Activated naive CD4-positive, alpha-beta T cell treated with anti-CD3 and anti-CD28 coated beads, Interleukin-2, amount 10 ng/mL, durations not matched to agents 7 days and 5 days (primary cell): Measurements from ENCODE around the gene PKD2.
"Not testable (repeated sequence)": the region's sequence is repeated elsewhere in the genome, so short reads cannot be mapped to it uniquely, and the experiment has no call there.

Experiments
- CTCF ChIA-PET: fragments of 350-600 bp; sonication (Branson Sonifier 250); formaldehyde crosslinking; loops from one replicate; lab custom pipeline; 2021; ENCODE audit warnings: antibody characterized with exemption; lab: Charles Lee
- DNase-seq: peaks from one replicate; pipeline ENCODE4 v3.0.0-alpha.2; 2020
- H3K27ac Mint-ChIP-seq: one replicate; pipeline ENCODE4 v1.8.0; 2021; ENCODE audit warnings: mild to moderate bottlenecking, moderate library complexity, mixed read lengths
- H3K27me3 Mint-ChIP-seq: one replicate; pipeline ENCODE4 v1.8.0; 2021; ENCODE audit warnings: mild to moderate bottlenecking, mixed read lengths
- H3K36me3 Mint-ChIP-seq: one replicate; pipeline ENCODE4 v1.8.0; 2021; ENCODE audit warnings: mixed read lengths
- H3K4me1 Mint-ChIP-seq: one replicate; pipeline ENCODE4 v1.8.0; 2021; ENCODE audit warnings: mixed read lengths
- H3K4me3 Mint-ChIP-seq: one replicate; pipeline ENCODE4 v1.8.0; 2021; ENCODE audit warnings: mild to moderate bottlenecking, moderate library complexity, mixed read lengths
- H3K9me3 Mint-ChIP-seq: one replicate; pipeline ENCODE4 v1.8.0; 2021; ENCODE audit warnings: mixed read lengths

The PKD2 gene

DNA sequence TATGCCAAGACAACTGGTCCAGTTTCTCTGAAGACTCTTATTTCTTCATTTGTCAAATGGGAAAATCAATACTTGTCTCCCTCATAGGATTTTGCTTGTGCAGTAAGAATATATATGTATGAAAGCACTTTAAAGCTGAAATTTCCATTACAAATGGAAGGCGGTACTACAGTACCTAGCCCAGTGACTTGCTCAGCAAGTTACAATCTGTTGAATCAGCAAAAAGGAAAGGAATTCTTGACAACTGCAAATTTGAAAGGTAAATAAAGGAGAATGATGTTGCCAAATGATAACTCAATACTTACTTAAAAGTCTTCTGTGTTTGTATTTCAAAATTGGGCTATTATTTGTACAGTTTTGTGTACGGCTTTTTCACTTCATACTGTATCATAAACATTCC is 71.1 kb downstream of the PKD2 start:
- DNase-seq, result no peak
- peaks cover 3% of the 10 kb centered on the region for H3K27me3 Mint-ChIP-seq
- H3K4me3 Mint-ChIP-seq, result no peak overlapping the region
- peaks cover 10% of the 10 kb centered on the region for H3K36me3 Mint-ChIP-seq
- H3K27ac Mint-ChIP-seq, result no peak overlapping the region
- no peaks in the 10 kb centered on the region for H3K9me3 Mint-ChIP-seq
- no peaks in the 10 kb centered on the region for H3K4me1 Mint-ChIP-seq
- CTCF ChIA-PET, result no interaction called here

DNA sequence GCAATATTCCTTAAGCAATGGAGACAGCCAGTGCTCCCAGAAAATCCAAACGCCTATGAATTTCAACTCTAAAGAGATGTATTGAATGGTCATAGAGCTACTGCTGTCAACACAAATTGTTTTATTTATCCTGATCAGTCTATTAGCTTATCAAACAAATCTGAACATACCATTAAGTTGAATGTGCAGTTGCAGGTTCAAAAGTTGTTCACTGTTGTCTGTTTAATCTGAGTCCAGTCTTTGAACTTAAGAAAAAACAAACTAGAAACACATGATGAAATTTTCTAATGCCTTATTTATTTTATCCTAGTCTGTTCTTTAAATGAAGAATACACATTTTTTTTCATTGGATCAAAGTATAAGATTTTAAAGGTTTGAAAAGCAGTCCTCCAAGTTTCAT is 73.2 kb downstream of the PKD2 start:
- H3K36me3 Mint-ChIP-seq, result peaks cover 2% of the 10 kb centered on the region
- no peaks in the 10 kb centered on the region for H3K4me1 Mint-ChIP-seq
- H3K27ac Mint-ChIP-seq, result no peak overlapping the region
- H3K27me3 Mint-ChIP-seq, result peaks cover 9% of the 10 kb centered on the region
- H3K4me3 Mint-ChIP-seq, result no peak overlapping the region
- H3K9me3 Mint-ChIP-seq, result no peaks in the 10 kb centered on the region
- no peak for DNase-seq
- CTCF ChIA-PET, result no interaction called here

DNA sequence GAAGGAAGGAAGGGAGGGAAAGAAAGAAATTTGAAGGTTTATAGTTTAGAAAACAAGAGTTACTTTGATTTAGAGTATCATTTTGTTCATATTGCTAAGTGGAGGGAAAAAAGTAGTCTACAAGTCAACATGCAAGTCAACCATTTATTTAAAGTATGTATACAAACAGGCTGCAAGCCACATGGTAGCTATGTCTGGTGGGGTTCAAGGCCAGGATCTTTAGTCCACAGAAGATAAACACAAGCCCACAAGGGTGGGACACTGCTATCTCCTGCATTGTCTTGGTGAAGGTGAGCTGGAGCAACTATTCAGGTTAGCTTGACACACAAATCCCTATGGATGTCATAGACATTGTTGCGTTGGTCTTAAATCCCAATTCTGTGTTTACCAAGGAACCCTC is 79.6 kb downstream of the PKD2 start:
- H3K4me3 Mint-ChIP-seq, result no peak overlapping the region
- peaks cover 16% of the 10 kb centered on the region for H3K27me3 Mint-ChIP-seq
- CTCF ChIA-PET, result no interaction called here
- H3K9me3 Mint-ChIP-seq, result no peaks in the 10 kb centered on the region
- no peak overlapping the region for H3K27ac Mint-ChIP-seq
- H3K4me1 Mint-ChIP-seq, result no peaks in the 10 kb centered on the region
- DNase-seq, result no peak
- no peaks in the 10 kb centered on the region for H3K36me3 Mint-ChIP-seq

DNA sequence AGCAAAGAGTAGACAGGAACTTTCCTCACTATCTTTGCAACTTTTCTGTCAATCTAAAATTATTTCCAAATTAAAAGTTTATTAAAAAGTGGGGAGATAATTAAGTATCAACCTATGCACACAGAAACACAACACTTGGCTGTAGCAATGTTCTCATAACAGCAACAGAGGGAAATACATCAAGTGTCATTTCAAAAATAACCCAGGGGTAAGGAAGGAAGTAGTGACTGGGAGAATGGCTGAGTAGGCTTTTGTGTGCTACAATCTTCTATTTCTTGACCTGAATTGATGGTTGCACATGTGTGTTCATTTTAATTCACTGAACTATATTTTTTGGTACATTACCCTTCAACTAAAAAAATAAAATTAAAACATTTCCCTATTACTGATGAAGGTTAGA is 83.5 kb downstream of the PKD2 start:
- CTCF ChIA-PET, result no interaction called here
- H3K27ac Mint-ChIP-seq, result no peak overlapping the region
- H3K9me3 Mint-ChIP-seq, result no peaks in the 10 kb centered on the region
- no peak for DNase-seq
- peaks cover 7% of the 10 kb centered on the region for H3K27me3 Mint-ChIP-seq
- no peaks in the 10 kb centered on the region for H3K36me3 Mint-ChIP-seq
- H3K4me1 Mint-ChIP-seq, result no peaks in the 10 kb centered on the region
- no peak overlapping the region for H3K4me3 Mint-ChIP-seq

DNA sequence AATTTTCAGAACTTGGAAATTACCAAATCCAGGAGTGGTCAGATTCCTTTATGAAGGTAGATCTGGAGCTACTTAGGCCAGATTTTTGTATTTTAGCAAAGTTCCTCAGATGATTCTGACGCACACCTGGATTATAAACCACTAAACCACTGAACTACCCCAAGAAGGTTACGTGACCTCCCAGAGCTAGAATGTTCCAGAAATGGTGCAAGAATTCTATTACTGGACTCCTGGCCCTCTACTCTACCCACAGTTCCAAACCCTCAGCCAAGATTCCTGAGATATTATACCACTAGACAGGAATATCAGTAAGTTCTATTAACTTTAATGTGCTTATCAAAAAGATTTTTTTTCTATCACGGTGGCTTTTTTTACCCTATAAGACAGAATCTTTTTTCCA is 83.9 kb downstream of the PKD2 start:
- no peak overlapping the region for H3K4me3 Mint-ChIP-seq
- no peak overlapping the region for H3K27ac Mint-ChIP-seq
- H3K9me3 Mint-ChIP-seq, result no peaks in the 10 kb centered on the region
- no peaks in the 10 kb centered on the region for H3K4me1 Mint-ChIP-seq
- H3K27me3 Mint-ChIP-seq, result peaks cover 7% of the 10 kb centered on the region
- H3K36me3 Mint-ChIP-seq, result no peaks in the 10 kb centered on the region
- DNase-seq, result no peak
- CTCF ChIA-PET, result no interaction called here

DNA sequence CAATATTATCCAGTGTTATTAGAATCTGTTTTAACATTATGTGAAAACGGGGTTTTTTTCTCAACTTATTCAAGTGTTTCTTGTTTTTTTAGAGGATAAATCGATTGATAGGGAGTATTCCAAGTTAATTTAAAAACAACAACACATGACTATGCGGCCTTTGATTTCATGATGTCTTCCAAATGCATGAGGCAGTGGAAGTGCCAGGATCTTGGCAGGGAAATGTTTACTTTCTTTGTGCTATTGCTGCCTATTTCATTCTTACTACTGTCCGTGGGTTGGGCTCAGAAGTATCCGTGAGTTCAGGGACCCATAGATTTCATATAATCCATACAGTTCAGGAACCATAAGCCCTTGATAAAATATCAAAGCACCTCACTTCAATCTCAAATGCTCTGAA is 86.4 kb downstream of the PKD2 start:
- DNase-seq, result no peak
- H3K27me3 Mint-ChIP-seq, result no peaks in the 10 kb centered on the region
- CTCF ChIA-PET, result no interaction called here
- H3K27ac Mint-ChIP-seq, result no peak overlapping the region
- no peak overlapping the region for H3K4me3 Mint-ChIP-seq
- no peaks in the 10 kb centered on the region for H3K9me3 Mint-ChIP-seq
- no peaks in the 10 kb centered on the region for H3K36me3 Mint-ChIP-seq
- H3K4me1 Mint-ChIP-seq, result no peaks in the 10 kb centered on the region

DNA sequence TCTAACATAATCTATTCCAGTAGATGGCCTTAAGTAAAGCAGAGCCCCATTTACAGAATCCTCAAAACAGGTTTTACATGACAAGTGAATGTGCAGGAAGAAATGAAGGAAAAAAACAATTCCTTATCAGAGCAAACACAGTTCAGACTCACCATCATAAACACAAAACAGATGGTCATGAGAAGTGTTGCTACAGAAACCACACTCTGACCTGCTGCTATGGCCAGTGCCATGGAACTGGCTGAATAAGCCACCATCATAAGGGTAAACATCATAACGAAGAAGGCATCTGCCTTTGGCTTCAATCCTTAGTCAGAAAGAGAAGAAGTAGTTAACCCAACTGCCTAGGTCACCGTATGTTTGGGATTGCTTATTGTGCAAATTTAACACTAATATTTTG is 89.9 kb downstream of the PKD2 start:
- H3K4me3 Mint-ChIP-seq, result no peak overlapping the region
- H3K27me3 Mint-ChIP-seq, result peaks cover 16% of the 10 kb centered on the region
- CTCF ChIA-PET, result no interaction called here
- H3K4me1 Mint-ChIP-seq, result no peaks in the 10 kb centered on the region
- H3K27ac Mint-ChIP-seq, result no peak overlapping the region
- no peaks in the 10 kb centered on the region for H3K36me3 Mint-ChIP-seq
- no peaks in the 10 kb centered on the region for H3K9me3 Mint-ChIP-seq
- DNase-seq, result no peak

DNA sequence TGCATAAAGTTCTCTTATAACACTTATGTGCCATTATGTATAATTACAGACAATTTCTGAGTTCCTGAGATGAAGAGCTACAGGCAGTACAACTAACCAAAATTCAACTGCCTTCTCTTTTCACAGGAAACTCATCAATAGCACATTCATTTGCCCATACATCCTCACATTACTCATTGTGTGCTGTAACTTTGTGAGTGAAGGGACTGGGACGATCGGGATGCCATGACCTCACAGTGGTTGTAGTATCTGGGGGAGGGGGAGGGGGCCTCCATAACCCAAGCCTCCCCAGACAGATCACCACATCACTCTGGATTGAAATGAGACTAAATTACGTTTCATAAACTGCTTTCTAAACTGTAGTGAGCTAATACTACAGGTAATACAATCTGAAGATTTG is 90.3 kb downstream of the PKD2 start:
- no peaks in the 10 kb centered on the region for H3K9me3 Mint-ChIP-seq
- no peak overlapping the region for H3K27ac Mint-ChIP-seq
- no peak overlapping the region for H3K4me3 Mint-ChIP-seq
- CTCF ChIA-PET, result no interaction called here
- no peaks in the 10 kb centered on the region for H3K36me3 Mint-ChIP-seq
- H3K27me3 Mint-ChIP-seq, result peaks cover 16% of the 10 kb centered on the region
- H3K4me1 Mint-ChIP-seq, result no peaks in the 10 kb centered on the region
- DNase-seq, result no peak

DNA sequence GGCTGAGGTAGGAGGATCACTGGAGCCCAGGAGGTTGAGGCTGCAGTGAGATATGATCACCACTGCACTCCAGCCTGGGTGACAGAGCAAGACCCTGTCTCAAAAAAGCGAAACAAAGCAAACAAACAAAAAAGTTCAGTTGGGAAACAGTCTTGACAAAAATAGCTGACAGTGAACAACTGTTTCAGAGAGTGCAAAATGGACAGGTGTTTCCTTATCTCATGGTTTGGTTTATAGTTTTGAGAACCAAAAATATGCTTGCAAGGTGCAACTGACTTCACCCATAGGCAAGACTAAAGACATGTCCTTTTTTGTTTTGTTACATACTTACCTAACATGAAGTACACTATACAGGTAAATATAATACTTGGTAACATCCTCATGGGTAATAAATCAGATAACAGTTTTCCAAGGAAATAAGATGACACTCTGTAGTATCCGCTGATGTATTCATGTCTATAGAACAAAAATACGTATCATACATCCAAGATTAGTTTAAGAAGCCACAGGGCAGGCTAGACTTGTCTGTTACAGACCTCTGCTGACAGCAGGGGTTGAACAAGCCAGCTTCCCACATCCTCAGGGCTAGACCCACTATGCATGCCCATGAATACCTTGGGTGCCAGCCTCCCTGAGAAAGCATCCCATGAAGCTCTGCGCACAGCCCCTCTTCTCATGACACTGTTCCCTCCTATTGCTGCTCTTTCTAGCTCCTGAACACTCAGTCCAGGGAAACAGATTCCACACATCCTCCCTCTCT is 91.7 kb downstream of the PKD2 start:
- peak overlapping the region; percentile 51 for H3K27ac Mint-ChIP-seq
- CTCF ChIA-PET, result no interaction called here
- H3K36me3 Mint-ChIP-seq, result no peaks in the 10 kb centered on the region
- H3K9me3 Mint-ChIP-seq, result no peaks in the 10 kb centered on the region
- no peak overlapping the region for H3K4me3 Mint-ChIP-seq
- H3K4me1 Mint-ChIP-seq, result no peaks in the 10 kb centered on the region
- DNase-seq, result no peak
- peaks cover 16% of the 10 kb centered on the region for H3K27me3 Mint-ChIP-seq

DNA sequence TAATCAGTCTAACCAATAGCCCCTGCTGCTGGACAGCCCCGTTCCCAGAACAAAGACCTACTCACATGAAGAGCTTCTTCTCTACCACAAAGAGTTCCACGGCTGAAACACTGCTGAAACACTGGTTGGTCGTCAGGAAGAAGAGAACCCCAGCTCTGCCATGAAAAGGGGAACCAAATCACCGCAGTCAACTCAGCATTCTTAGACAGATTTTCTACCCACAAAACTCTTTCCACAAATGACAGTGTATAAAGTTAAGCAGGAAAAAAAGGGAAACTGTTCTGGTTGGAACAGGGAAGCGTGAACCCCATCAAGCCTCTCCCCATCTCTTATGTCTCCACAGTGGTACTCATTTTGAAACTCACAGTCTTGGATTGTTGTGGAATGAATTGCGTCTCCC is 93.7 kb downstream of the PKD2 start:
- no peaks in the 10 kb centered on the region for H3K9me3 Mint-ChIP-seq
- DNase-seq, result no peak
- CTCF ChIA-PET, result no interaction called here
- H3K36me3 Mint-ChIP-seq, result no peaks in the 10 kb centered on the region
- no peak overlapping the region for H3K27ac Mint-ChIP-seq
- H3K27me3 Mint-ChIP-seq, result peaks cover 16% of the 10 kb centered on the region
- H3K4me3 Mint-ChIP-seq, result no peak overlapping the region
- H3K4me1 Mint-ChIP-seq, result no peaks in the 10 kb centered on the region

DNA sequence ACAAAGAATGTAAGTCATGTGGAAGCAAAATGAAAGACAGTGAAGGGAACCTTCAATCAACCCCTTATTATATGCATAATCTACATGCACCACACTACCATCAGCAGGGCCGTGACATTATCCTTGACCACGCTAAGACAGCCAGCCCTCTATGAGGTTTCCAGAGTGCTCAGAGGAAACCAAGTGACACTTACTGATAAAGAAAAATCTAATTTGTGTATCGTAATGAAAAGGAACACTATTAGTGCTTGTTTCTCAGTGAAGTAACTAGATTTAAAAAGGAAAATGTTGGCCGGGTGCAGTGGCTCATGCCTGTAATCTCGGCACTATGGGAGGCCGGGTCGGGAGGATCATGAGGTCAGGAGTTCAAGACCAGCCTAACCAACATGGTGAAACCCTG is 94.6 kb downstream of the PKD2 start:
- no peaks in the 10 kb centered on the region for H3K36me3 Mint-ChIP-seq
- no peaks in the 10 kb centered on the region for H3K9me3 Mint-ChIP-seq
- no peak overlapping the region for H3K4me3 Mint-ChIP-seq
- DNase-seq, result no peak
- peaks cover 16% of the 10 kb centered on the region for H3K27me3 Mint-ChIP-seq
- CTCF ChIA-PET, result no interaction called here
- no peak overlapping the region for H3K27ac Mint-ChIP-seq
- no peaks in the 10 kb centered on the region for H3K4me1 Mint-ChIP-seq

DNA sequence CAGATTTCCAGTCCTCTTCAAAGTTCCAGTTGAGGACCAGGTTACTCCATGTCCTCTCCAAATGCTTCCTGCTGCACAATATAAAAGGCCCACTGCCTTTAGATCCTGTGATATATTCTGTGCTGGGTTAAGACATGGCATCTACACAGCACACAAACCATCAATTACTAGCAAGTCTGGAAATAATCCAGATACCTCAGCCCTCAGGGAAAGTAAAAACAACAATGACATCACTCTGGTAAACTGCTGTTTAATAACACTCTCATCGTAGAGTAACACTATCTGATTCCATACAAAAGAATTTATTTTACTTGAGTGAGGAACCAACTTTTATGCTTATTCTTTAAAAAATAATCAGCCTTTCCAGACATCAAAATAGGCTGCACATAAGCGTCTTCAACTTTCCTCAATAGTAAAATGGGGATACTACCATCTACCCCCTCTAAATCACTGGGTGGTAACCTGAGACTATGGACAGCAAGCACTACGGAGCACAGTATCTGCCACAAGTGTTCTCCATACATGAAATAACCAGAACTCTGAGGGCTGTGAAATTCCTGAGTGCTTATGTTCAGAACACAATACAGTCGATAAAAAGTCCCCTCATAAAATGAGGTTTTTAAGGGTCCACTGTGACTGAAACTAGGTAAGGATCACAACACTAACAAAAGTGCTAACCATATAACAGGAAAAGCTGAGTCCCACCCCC is 97.6 kb downstream of the PKD2 start:
- Mint-ChIP-seq H3K27me3 (peaks cover 11% of the 10 kb centered on the region), H3K9me3 (no peaks in the 10 kb centered on the region), H3K4me3 (no peak overlapping the region), H3K4me1 (no peaks in the 10 kb centered on the region), H3K27ac (no peak overlapping the region), H3K36me3 (no peaks in the 10 kb centered on the region)
- no peak for DNase-seq
- CTCF ChIA-PET, result no interaction called here

DNA sequence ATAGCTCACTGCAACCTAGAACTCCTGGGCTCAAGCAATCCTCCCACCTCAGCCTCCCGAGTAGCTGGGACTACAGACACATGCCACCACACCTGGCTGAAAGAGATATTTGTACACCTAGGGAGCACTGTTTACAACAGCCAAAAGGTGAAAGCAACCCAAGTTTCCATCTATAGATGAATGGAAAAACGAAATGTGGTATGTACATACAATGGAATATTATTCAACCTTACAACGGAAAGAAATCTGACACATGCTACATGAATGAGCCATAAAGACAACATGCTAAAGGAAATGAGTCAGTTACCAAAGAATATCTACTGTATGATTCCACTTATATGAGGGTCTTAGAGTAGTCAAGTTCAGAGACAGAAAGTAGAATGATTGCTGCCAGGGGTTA is 98.8 kb downstream of the PKD2 start:
- Mint-ChIP-seq H3K27me3 (peaks cover 4% of the 10 kb centered on the region), H3K36me3 (no peaks in the 10 kb centered on the region), H3K9me3 (no peaks in the 10 kb centered on the region), H3K4me1 (no peaks in the 10 kb centered on the region), H3K4me3 (no peak overlapping the region), H3K27ac (no peak overlapping the region)
- DNase-seq, result no peak
- CTCF ChIA-PET, result no interaction called here

DNA sequence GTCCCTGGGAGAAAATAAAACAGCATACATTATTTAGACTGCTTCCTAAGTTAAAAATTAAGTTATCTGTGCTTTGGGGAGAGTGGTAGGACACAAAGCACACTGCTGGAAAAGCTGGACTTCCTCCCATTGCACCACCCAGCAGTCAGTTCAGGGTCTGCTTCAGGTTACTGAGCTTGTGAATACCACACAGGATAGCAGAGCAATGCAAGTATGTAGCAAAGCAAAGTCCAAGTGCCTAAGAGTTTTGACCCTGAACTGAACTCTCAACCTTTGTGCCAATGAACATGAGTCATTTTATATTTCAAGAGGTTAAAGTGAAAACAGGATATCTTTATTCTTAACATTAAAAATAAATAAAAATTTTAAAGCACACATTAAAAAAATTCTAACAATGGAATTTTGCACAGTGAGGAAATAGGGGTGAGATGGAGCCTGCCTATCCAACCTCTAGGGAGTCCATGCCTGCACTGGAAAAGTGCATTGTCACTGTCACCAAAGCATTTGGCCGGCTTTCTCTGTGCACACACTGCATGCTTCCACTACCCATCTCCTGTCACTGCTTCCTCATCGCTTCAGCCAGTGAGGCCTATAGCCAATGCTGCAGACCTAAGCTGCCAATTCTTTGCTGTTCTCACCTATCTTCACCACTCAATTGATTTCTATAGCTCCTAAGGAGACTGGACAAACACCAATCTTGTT is 100.1 kb downstream of the PKD2 start:
- Mint-ChIP-seq H3K27me3 (no peaks in the 10 kb centered on the region), H3K9me3 (no peaks in the 10 kb centered on the region), H3K27ac (no peak overlapping the region), H3K4me3 (no peak overlapping the region), H3K4me1 (no peaks in the 10 kb centered on the region), H3K36me3 (no peaks in the 10 kb centered on the region)
- no peak for DNase-seq
- CTCF ChIA-PET, result no interaction called here

DNA sequence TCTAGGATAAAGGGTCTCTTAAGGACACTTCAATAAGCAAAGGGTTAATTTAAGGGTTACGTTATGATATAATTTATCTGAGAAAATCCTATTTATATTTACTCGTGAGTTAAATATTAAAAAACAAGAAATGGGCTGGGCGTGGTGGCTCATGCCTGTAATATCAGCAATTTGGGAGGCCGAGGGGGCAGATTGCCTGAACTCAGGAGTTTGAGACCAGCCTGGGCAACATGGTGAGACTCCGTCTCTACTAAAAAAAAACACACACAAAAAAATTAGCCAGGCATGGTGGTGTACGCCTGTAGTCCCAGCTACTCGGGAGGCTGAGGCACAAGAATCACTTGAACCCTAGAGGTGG is 100.7 kb downstream of the PKD2 start:
- DNase-seq, H3K36me3 Mint-ChIP-seq, H3K27me3 Mint-ChIP-seq, CTCF ChIA-PET, H3K27ac Mint-ChIP-seq, H3K4me1 Mint-ChIP-seq, H3K9me3 Mint-ChIP-seq, H3K4me3 Mint-ChIP-seq: not testable (repeated sequence)
